GM11168 (cell line): ENCODE results near the gene ZNF304.
"Not testable (repeated sequence)": the region's sequence is repeated elsewhere in the genome, so short reads cannot be mapped to it uniquely, and the experiment has no call there.

ENCODE experiments used
- in situ Hi-C: fragments of 300-500 bp; cut with MboI; formaldehyde crosslinking; loops from one replicate; pipeline ENCODE4 v1.12.0; 2022; ENCODE audit warnings: low sequenced_read_pairs; ENCODE audit not compliant: unreplicated experiment

Gene ZNF304

DNA sequence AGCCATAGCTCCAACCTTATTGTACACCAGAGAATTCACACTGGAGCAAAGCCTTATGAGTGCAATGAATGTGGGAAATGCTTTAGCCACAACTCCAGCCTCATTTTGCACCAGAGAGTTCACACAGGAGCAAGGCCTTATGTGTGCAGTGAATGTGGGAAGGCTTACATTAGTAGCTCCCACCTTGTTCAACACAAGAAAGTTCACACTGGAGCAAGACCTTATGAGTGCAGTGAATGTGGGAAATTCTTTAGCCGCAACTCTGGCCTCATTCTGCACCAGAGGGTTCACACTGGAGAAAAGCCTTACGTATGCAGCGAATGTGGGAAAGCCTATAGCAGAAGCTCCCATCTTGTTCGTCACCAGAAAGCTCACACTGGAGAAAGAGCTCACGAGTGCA is 6.3 kb downstream of the ZNF304 start:
- in situ Hi-C loops = loop anchor here (10.0 kb wide), 1 partner anchor 113 kb away; the partner anchor contains the start of gene ZNF805

DNA sequence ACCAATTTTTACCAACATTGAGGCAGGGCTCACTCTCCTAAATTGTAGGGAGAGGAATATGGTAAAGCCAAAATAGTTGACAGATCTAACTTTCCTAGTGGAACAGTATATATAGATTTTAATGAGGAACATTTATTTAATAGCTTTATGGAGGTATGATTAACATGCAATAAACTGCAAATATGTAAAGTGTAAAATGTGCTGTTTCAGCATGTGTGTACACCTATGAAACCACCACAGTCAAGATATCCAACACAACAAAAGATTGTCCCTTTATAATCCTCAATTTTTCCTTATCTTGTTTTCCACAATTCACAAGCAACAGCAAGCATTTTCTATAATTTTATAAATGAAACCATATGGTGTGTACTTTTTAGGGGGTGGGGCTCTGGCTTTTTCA is 8.2 kb downstream of the ZNF304 start:
- in situ Hi-C loops = loop anchor here (10.0 kb wide), 1 partner anchor 114 kb away; the partner anchor contains the start of gene ZNF805

DNA sequence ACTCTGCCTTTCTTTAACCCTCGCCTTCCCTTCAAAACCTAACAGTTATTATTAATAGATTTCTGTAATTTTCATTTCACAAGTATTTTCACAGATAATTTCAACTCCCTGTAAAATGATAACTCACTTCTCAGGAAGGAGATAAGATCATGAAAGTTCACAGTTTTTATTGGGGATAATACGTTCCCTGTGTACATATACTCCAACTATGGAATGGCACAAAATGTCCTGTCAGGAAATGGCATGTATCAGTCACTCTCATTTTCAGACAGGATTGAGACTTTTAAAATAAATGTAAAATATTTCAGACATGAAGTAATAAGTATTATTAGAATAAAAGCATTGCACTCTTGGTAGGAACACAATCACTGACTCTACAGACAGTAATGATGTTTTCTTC is 11.3 kb downstream of the ZNF304 start:
- in situ Hi-C loops = no loop called here

- in situ Hi-C loops = no loop called here
Measured at GRCh38 chr19:57362997-57363687, 12.1 kb downstream of the ZNF304 start, which contains the start of the genes TRAPPC2B and ZNF547. TRAPPC2B (plus strand) TSS chr19:57363551; CDS start chr19:57364834, 1,283 bp downstream. ZNF547 (plus strand) TSS chr19:57363551; CDS start chr19:57368556, 5,005 bp downstream.

DNA sequence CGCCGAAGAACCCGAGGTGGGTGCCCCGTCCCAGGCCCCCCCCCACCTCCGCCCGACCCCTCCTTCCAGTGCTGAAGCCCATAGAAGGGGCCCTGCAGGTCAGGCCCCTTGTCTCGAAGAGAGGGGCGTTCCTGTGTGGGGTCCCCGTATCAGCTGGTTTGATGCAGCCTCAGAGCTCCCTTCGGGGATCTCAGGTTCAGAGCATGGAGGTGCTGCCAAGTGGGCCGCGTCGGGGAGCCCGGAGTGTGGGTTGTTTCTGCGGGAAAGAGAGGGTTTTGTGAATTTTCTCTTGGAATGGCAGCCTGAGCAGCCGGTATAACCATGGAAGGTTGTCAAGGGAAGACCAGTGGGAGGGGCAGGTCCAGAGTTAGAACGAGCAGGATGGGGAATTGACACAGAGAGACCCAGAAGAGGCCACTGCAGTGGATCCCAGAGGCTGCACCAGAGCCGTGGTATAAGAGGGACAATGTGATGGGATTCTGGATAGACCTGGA is 12.7 kb downstream of the ZNF304 start:
- in situ Hi-C loops = no loop called here

DNA sequence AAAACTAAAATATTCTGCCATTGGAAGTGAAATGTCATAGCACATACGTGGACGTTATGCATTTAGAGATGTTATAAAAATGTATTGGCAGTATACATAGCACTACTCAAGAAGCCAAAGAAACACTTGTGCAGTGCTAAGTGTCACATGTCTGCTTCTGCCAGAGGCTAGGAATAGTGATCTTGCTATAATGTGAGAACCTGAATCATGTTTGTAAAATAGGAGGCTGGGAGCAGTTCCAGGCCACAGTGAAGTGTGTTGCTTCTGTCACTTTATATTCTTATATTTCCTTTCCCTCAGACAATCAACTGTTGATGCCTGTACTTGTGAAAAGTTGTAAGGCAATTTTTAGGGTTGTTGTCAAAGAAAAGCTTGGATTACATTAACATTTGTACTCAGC is 15.7 kb downstream of the ZNF304 start:
- in situ Hi-C loops = no loop called here

DNA sequence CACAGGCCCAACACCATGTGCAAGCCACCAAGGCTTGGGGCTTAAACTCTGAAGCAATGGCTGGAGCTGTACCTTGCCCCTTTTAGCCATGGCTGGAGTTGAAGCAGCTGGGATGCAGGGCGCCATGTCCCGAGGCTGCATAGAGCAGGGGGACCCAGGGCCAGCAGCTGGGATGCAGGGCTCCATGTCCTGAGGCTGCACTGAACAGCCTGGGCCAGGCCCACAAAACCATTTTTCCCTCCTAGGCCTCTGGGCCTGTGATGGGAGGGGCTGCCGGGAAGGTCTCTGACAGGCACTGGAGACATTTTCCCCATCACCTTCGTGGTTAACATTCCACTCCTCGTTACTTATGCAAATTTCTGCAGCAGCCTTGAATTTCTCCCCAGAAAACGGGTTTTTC is 23.1 kb downstream of the ZNF304 start:
- in situ Hi-C loops = no loop called here

DNA sequence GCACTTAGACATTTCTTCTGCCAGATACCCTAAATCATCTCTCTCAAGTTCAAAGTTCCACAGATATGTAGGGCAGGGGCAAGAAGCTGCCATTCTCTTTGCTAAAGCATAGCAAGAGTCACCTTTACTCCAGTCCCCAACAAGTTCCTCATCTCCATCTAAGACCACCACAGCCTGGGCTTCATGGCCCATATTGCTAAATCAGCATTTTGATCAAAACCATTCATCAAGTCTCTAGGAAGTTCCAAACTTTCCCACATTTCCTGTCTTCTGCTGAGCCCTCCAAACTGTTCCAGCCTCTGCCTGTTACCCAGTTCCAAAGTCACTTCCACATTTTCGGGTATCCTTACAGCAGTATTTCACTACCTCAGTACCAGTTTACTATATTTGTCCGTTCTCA is 23.6 kb downstream of the ZNF304 start:
- in situ Hi-C loops = not testable (repeated sequence)

GRCh38 chr19:57376151-57376550 is 25.1 kb downstream of the ZNF304 start:
- in situ Hi-C loops = no loop called here

DNA sequence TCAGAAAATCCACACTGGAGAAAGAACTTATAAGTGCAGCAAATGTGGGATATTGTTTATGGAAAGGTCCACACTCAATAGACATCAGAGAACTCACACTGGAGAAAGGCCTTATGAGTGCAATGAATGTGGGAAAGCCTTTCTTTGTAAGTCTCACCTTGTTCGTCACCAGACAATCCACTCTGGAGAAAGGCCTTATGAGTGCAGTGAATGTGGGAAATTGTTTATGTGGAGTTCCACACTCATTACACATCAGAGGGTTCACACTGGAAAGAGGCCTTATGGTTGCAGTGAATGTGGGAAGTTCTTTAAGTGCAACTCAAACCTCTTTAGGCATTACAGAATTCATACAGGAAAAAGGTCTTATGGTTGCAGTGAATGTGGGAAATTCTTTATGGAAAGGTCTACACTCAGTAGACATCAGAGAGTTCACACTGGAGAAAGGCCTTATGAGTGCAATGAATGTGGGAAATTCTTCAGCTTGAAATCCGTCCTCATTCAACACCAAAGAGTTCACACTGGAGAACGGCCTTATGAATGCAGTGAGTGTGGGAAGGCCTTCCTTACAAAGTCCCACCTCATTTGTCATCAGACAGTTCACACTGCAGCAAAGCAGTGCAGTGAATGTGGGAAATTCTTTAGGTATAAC is 26.6 kb downstream of the ZNF304 start:
- in situ Hi-C loops = no loop called here

GRCh38 chr19:57380923-57381322 is 29.9 kb downstream of the ZNF304 start:
- in situ Hi-C loops = no loop called here

- in situ Hi-C loops = no loop called here
Measured at GRCh38 chr19:57382806-57383488, 31.9 kb downstream of the ZNF304 start.

- in situ Hi-C loops = no loop called here
Measured at GRCh38 chr19:57389194-57389729, 38.2 kb downstream of the ZNF304 start.

GRCh38 chr19:57389730-57390598 is 38.9 kb downstream of the ZNF304 start, which contains the start of gene ZNF548:
ZNF548 (plus strand) TSS chr19:57389854; CDS start chr19:57390100, 246 bp downstream.
- in situ Hi-C loops = no loop called here

- in situ Hi-C loops = no loop called here
Measured at GRCh38 chr19:57395710-57396109, 44.6 kb downstream of the ZNF304 start.

DNA sequence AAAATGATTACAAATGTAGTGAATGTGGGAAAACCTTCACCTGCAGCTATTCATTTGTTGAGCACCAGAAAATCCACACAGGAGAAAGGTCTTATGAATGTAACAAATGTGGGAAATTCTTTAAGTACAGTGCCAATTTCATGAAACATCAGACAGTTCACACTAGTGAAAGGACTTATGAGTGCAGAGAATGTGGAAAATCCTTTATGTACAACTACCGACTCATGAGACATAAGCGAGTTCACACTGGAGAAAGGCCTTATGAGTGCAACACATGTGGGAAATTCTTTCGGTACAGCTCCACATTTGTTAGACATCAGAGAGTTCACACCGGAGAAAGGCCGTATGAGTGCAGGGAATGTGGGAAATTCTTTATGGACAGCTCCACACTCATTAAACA is 47.8 kb downstream of the ZNF304 start:
- in situ Hi-C loops = no loop called here

DNA sequence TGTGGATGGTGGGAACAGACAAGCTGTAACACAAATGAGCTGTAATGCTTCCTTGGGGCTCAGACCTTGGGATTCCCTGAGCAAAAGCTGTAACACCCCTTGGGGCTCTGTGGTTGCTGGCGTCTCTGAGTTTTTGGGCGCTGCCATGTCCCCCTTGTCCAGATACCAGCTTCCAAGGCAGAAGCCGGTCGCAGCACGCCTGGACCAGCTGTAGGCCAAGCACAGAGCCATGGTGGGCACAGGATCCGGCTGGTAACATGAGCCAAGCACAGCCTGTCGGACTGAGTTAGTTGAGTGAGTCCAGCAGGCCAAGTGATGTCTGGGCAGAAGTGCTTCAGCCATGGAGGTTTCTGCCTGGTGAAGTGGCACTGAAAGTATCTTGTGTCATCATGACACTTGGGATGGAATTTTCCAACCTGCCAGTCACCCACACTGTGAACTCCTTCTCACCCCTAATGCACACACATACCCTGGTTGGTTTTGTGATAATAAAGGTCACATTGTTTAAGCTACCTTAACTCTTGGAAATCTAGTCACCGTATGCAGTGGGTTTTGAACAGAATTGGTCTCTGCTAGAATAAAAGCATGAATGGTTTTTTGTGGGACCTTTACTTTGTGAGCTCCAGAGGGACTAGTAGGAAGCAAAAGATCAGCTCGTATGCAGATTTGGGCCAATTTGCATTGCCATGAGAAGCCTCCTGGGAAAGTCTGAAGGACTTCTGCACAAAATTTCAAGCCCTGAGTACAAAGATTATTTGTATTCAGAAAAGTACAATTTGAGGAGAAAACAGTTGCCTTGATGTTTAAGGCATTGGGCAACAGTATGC is 52.9 kb downstream of the ZNF304 start:
- in situ Hi-C loops = no loop called here

GRCh38 chr19:57406516-57407123 is 55.5 kb downstream of the ZNF304 start:
- in situ Hi-C loops = no loop called here
